HPDE6-E6E7 (cell line): ENCODE measurements around the gene SH2D4B.
"Not testable (repeated sequence)": the region's sequence is repeated elsewhere in the genome, so short reads cannot be mapped to it uniquely, and the experiment has no call there.

ENCODE experiments used
- DNase-seq: peaks from one replicate; pipeline ENCODE4 v3.0.0; 2011; ENCODE audit warnings: missing footprints; ENCODE audit errors: extremely low spot score

SH2D4B gene

DNA sequence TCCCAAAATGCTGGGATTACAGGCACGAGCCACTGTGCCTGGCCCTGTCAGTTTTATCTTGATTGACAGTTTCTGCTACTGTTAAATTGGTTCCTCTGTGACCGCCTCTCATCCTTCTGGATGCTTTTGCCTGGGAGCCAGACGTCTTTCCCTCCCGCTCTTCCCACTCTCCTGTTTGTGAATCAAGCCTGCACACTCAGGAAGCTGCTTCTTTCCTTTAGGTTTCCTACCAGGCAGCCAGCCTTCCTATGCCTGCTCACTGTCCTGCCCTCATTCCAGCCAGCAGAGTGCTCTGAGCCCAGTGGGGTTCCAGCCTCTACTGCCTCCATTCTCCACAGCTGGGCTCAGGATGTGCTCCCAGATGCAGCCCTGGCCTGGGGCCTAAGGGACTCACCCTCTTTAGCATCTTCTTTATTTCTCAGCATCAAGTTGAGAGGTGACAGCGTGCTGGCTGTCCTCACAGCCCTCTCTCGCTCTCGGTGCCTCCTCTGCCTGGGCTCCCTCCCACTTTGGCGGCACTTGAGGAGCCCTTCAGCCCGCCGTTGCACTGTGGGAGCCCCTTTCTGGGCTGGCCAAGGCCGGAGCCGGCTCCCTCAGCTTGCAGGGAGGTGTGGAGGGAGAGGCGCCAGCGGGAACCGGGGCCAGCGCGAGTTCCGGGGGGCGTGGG, 5.1 kb downstream of the SH2D4B start:
- no peak for DNase-seq

DNA sequence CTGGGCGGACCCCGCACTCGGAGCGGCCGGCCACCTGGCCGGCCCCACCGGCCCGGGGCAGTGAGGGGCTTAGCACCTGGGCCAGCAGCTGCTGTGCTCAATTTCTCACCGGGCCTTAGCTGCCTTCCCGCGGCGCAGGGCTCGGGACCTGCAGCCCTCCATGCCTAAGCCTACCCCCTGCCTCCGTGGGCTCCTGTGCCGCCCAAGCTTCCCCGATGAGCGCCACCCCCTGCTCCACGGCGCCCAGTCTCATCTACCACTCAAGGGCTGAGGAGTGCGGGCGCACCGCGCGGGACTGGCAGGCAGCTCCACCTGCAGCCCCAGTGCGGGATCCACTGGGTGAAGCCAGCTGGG, 5.6 kb downstream of the SH2D4B start:
- not testable (repeated sequence) for DNase-seq

- DNase-seq: no peak
Measured at GRCh38 chr10:80544316-80544953, 6.7 kb downstream of the SH2D4B start.

GRCh38 chr10:80545258-80545881, 7.7 kb downstream of the SH2D4B start:
- no peak for DNase-seq

GRCh38 chr10:80552151-80552646, 14.5 kb downstream of the SH2D4B start:
- no peak for DNase-seq

GRCh38 chr10:80553436-80553835, 15.7 kb downstream of the SH2D4B start:
- DNase-seq: no peak

DNA sequence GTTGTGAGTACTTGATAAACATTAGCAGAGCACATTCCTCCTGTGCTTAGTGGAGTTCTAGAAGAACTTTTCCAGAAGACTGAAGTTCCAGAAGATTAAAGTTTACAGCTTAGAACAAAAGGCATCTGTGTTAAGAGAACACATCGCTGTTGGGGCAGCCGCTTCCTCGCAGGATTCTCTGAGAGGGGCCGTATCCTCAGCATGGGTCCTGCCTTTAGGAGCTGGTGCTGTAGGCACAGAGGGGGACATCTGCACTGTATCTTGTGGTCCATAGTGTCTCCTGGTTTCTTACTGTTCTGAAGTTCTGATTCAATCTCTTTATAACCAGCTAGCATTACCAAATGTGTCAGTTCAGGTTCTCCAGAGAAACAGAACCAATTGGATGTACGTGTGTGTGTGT, 16.3 kb downstream of the SH2D4B start:
- DNase-seq: no peak

- no peak for DNase-seq
Measured at GRCh38 chr10:80555415-80555814, 17.7 kb downstream of the SH2D4B start.

- no peak for DNase-seq
Measured at GRCh38 chr10:80561950-80562349, 24.2 kb downstream of the SH2D4B start.

DNA sequence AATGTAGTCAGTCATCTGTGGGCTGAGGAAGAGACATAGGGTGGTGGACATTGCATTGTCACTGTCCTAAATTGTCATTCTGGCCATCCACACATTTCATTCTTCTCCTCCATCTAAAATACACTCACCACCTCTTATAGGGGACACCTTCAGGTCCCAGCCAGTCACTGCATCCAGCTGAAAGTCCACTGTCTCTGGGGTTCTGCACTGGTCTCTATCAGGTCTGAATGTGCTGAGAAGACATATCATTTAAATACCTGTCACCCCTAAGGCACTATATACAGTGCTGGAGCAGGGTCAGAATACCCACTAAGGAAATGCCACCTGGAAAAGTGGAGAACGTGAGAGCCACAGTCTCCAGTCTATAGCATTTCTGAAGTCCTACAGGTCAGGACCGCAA, 29.6 kb downstream of the SH2D4B start:
- DNase-seq: no peak

- no peak for DNase-seq
Measured at GRCh38 chr10:80569131-80569895, 31.6 kb downstream of the SH2D4B start.

DNA sequence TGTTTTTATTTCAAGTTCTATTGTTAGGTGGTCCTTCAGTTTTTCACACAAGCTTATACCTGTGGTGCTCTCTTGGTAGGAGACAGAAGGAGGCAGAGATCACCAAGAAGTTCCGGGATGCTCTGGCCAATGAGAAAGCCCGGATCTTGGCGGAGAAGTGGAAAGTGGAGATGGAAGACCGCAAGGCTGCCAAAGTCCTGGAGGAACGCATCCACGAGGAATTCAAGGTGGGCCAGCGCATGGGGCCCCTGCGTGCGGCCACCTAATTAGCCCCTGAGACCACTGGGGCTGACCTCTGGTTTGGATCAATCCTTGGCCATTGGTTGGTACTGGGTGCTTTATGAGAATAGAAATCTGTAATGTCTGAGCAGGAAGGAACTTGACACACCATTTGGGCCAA, 33.6 kb downstream of the SH2D4B start:
- no peak for DNase-seq

DNA sequence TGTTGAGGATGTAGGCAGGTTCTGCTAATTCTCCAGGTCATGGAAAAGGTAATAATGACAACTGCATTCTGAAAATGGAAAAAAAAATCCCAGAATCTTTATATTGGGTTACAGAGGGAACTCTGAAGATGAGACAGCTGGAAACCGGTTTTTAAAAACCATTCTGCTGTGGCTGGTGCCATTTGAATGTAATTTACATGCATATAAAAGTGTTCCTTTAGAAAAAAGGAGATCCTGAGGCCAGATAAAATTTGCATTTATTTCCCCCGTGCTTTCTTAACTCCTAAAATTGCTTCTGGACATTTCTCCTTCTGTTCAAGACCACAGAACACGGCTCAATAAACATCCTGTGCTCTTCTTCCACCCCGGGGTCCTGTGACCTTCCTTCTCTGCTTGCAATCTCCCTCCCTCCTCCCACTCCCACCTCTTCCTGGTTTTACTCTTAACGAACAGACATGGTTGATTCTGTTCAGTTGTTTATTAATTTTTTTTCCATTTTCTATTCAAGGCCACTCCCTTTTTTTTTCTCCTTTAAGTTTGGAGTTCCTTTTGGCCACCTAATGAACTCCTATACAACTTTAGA, 41.6 kb downstream of the SH2D4B start:
- DNase-seq: no peak

DNA sequence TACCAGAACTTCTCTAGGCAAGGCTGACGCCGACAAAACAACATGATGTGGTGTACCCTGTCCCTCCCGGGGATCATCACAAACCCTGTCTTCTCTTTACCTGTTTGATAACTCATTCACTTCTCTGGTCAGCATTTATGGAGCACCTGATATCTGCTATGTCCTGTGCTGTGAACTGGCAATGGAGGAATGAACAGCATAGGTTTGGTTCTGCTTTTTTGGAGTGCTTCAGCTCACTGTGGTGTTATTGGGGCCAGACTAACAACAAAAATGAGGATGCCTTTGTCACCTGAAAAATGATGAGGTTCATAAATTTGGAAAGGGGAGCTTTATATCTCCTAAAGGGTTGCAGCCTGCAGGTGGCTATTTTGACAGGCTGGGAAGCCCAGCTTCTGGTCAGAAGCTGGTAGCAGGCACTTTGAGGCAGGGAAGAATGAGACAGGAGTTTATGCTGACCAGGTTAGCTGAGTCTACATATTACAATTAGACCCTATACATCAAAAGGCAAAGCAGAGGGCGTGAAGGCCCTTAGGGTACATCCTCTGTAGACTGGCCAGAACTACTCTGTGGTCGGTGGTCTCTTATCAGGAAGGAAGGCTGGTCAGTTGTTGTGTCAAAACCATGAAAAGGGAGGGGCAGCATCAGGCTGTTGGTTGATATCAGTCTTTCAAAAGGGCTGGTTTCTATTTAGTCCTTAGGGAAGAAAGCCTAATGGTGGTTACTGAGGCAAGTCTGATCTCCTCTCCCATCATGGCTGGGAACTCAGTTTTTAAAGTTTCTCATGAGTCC, 42.3 kb downstream of the SH2D4B start:
- DNase-seq: no peak

DNA sequence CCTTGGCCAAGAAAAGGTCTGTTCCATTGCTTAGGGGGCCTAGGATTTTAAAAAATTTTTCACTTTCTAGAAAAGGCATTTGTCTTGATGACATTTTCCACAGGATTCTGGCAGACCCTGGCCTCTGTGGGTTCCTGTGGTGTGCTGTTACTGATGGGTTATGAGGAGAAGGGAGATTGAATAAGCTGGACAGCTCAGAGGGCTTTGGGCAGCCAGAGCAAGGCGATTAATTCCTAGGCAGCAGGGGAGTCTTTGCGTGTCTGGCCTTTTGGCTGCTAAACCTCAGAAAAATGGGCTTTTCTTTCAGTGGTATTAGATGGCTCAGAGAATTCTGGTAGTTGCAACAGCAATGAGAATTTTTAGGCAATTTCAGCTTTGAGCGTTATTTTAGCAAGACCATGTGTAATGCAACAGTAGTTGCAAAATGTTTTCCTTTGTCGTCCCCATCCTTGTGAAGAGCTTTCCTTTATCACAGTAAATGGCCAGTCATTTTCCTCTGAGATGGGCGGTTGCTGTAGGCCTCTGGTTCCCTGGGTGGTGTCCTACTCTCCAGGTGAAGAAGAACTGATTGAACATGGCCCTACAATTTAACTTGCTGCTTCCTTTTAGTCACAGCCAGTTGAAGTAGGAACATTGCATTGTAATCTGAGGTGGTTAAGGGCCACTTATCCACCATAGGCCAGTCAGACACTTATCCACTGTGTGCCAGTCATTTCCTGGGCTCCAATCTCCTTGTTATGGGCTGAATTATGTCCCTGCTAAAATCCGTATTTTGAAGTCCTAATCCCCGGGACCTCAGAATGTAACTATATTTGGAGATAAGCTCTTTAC, 43.2 kb downstream of the SH2D4B start:
- no peak for DNase-seq

DNA sequence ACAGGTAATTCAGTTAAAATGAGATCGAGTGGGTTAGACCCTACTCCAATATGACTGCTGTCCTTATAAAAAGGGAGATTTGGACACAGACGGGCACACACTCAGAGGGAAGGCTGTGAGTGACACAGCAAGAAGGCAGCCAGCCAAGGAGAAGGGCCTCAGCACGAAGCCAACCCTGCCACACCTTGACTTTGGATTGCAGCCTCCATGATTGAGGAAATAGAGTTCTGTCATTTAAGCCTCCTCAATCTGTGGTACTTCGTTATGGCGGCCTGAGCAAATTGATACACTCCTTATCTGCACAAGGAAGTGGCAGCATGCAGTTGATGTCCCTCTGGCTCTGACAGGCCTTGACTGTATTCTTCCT, 43.8 kb downstream of the SH2D4B start:
- no peak for DNase-seq

GRCh38 chr10:80582286-80582960, 44.7 kb downstream of the SH2D4B start:
- no peak for DNase-seq

DNA sequence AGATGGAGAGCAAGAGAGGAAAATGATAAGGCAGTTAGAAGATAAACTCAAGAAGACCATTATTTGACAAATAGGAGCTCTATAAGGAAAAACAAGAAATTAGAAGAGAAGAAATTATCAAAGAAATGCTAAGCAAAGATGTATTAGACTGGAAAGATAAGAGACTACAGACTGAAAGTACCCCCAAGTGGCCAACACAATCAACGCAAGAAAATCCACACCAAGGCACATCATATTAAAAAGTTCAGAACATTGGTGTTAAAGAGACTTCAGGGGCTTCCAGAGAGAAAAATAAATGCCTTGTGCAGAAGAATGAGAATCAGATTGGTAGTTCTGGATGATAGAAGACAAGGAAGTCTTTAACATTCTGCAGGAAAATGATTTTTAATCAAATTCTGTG, 46.0 kb downstream of the SH2D4B start:
- DNase-seq: no peak

DNA sequence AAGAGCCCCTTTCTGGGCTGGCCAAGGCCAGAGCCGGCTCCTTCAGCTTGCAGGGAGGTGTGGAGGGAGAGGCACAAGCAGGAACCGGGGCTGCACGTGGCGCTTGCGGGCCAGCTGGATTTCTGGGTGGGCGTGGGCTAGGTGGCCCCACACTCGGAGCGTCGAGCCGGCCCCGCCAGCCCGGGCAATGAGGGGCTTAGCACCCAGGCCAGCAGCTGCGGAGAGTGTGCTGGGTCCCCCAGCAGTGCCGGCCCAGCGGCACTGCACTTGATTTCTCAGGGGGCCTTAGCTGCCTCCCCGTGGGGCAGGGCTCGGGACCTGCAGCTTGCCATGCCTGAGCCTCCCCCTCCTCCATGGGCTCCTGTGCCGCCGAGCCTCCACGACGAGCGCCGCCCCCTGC, 48.1 kb downstream of the SH2D4B start:
- DNase-seq: no peak

DNA sequence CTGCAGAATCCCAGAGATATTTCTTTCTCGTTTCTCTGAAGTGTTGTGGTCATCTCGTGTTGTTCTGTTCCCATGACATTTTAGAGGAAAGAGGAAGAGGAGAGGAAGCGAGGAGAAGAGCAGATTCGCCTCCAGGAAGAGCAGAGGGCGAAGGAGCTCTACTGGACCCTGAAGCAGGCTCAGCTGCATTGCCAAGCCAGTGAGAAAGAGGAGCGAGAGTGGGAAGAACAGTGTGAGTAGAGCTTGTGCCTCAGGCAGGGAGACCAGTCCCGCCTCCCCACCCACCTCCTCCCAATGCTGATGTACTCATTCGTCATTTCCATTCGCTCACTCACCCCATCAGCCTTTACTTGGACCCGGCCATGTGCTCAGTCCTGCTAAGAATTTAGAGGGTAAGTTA, 50.8 kb downstream of the SH2D4B start:
- DNase-seq: no peak
